Coronary artery (tissue), 2 donors: ENCODE results near the gene UTP25.
"Not testable (repeated sequence)": the region's sequence is repeated elsewhere in the genome, so short reads cannot be mapped to it uniquely, and the experiment has no call there.

Source experiments
- DNase-seq: peaks from one replicate; pipeline ENCODE4 v3.0.0-alpha.2; 2017; ENCODE audit warnings: low spot score
- H3K27ac ChIP-seq, 2 donors: fragments of 200-600 bp; sonication (generic); one replicate each; pipeline ENCODE4 v1.5.1; 2016 to 2019
- H3K4me3 ChIP-seq: fragments of 200-600 bp; sonication (generic); 2 replicates; pipeline ENCODE4 v1.5.1; 2016; ENCODE audit warnings: mild to moderate bottlenecking, moderate library complexity
- CTCF ChIP-seq: fragments of 200-600 bp; sonication (generic); IDR thresholded peaks from one replicate; pipeline ENCODE4 v1.5.1; 2019; ENCODE audit warnings: antibody characterized with exemption

The UTP25 gene

GRCh38 chr1:209884665-209885117, 56.9 kb downstream of the UTP25 start:
- H3K27ac ChIP-seq: no peak overlapping the region
- H3K4me3 ChIP-seq: no peak overlapping the region
- TF ChIP-seq CTCF: no peak
- DNase-seq: no peak

DNA sequence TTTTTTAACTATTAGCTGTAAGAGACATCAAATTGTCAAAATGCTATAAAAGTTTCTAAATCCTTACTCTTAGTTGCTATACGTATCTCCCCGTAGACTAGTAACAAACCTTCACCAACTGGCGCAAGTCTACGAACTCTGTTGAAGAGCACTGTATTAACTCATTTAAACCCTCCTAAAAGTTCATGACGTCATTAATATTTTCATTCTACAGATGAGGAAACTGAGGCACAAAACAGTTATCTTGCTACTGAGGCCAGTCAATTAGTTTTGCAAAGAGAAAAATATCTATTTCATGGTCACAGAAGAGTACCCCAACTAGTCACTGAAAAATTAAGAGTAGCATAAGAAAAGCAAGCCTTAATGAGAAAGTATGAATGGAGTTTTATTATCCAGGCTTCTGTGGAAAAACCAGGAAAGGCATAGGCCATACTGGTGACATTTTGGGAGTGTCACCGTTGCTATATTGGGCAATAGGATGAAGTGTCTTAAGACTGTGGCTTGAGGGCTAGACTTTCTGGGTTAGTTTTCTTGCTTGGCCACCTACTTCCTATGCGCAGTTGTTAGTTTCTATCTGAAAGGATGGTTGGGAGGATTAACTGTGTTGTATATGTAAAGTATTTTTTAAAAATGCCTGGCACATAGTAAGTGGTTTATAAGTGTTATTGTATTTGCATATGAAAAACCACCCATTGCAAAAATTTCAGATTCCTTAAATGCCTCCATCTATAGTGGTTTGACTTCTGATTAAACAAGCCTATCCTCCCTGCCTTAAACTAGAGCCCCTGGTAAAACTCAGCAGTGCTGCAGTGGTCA, 57.8 kb downstream of the UTP25 start:
- DNase-seq: no peak
- Histone ChIP-seq H3K27ac (no peak overlapping the region), H3K4me3 (no peak overlapping the region)
- TF ChIP-seq CTCF: no peak

- TF ChIP-seq CTCF: no peak
- Histone ChIP-seq H3K4me3 (no peak overlapping the region), H3K27ac (no peak overlapping the region)
- DNase-seq: no peak
Observed at GRCh38 chr1:209886219-209886536, 58.4 kb downstream of the UTP25 start.

DNA sequence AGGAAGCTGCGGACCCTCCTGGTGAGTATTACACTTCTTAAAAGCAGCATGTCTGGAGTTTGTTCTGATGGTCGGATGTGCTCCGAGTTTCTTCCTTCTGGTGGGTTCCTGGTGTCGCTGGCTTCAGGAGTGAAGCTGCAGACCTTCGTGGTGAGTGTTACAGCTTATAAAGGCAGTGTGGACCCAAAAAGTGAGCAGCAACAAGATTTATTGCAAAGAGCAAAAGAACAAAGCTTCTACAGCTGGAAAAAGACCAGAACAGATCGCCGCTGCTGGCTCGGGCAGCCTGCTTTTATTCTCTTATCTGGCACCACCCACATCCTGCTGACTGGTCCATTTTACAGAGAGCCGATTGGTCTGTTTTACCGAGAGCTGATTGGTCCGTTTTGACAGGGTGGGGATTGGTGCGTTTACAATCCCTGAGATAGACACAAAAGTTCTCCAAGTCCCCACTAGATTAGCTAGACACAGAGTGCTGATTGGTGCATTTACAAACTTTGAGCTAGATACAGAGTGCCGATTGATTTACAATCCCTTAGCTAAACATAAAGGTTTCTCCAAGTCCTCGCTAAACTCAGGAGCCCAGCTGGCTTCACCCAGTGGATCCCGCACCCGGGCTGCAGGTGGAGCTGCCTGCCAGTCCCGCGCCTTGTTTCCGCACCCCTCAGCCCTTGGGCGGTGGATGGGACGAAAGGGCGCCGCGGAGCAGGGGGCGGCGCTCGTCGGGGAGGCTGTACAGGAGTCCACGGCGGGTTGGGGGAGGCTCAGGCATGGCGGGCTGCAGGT, 60.7 kb downstream of the UTP25 start:
- not testable (repeated sequence) for DNase-seq, H3K27ac ChIP-seq, H3K4me3 ChIP-seq

DNA sequence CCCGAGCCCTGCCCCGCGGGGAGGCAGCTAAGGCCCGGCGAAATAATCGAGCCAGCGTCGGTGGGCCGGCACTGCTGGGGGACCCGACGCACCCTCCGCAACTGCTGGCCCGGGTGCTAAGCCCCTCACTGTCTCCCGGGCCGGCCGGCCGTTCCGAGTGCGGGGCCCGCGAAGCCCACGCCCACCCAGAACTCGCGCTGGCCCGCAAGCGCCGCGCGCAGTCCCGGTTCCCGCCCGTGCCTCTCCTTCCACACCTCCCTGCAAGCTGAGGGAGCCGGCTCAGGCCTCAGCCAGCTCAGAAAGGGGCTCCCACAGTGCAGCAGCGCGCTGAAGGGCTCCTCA, 61.3 kb downstream of the UTP25 start:
- no peak for TF ChIP-seq CTCF
- no peak overlapping the region for H3K4me3 ChIP-seq
- DNase-seq: no peak
- H3K27ac ChIP-seq: no peak overlapping the region

DNA sequence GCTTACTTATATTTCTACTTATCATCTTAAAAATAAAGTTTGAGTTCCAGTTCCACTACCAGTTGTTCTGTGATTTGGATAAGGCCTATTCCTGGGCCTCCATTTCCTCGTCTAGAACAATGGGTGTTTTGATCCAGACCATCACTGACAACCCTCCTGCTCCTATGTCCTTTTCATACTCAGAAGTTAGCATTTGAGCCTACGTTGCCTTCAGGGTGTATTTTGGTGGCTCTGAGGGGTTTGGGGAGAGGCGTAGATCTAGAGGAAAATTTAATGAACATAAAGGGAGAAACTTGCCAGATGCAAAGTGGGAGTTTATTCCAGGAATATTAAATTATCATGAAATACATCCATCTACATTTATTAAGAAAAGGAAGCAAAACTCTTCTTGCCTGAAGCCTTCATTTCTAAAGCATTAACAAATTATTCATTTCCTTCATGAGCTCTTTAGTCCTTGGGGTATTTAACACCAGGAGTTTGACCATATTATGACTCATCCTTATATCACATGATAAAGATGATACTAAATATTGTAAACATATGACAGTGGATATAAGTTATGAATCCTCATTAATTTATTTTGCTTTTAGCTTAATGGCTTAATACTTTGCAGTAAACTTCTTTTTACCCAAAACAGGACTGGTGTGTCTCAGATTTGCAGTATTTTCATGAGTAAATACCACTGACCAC, 63.0 kb downstream of the UTP25 start:
- no peak for TF ChIP-seq CTCF
- DNase-seq: no peak

DNA sequence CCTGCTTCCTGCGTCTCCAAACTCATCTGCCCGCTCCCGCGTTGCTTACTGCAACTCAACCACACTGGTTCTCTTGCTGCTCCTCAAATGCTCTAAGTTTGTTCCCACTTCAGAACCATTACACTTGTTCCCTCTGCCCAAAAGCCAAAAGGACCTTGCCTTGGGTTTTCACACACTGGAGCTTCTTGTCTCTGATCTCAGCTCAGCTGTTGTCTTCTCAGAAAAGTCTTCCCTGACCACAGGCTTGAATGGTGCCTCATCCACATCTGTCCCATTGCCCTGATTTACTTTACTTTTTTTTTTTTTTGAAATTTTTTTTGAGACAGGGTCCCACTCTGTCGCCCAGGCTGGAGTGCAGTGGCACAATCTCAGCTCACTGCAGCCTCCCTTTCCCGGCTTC, 66.0 kb downstream of the UTP25 start:
- TF ChIP-seq CTCF: no peak
- Histone ChIP-seq H3K27ac (no peak overlapping the region), H3K4me3 (no peak overlapping the region)
- no peak for DNase-seq

More for the DNA sequence above, 63.0 kb downstream of the UTP25 start:
- Histone ChIP-seq H3K27ac (no peak overlapping the region), H3K4me3 (no peak overlapping the region)
